NCI-H1048 (cell line): ENCODE measurements around the gene SLC6A11.

Experiments used
- DNase-seq: peaks from one replicate; lab custom pipeline; 2025; lab: John Stamatoyannopoulos, UW

Gene SLC6A11

GRCh38 chr3:10954740-10955139 lies 138.7 kb downstream of the SLC6A11 start:
- DNase-seq, result no peak

- DNase-seq, result no peak
These were observed 139.9 kb downstream of the SLC6A11 start for GRCh38 chr3:10955711-10956453.

- no peak for DNase-seq
These were observed 140.5 kb downstream of the SLC6A11 start for GRCh38 chr3:10956531-10956930.

GRCh38 chr3:10956986-10957385 lies 141.0 kb downstream of the SLC6A11 start:
- DNase-seq, result no peak

GRCh38 chr3:10957976-10958749 lies 142.1 kb downstream of the SLC6A11 start:
- no peak for DNase-seq

GRCh38 chr3:10960255-10960654 lies 144.2 kb downstream of the SLC6A11 start:
- no peak for DNase-seq

- no peak for DNase-seq
These were observed 145.9 kb downstream of the SLC6A11 start for GRCh38 chr3:10961921-10962320.

- DNase-seq, result no peak
These were observed 146.5 kb downstream of the SLC6A11 start for GRCh38 chr3:10962481-10963036.

GRCh38 chr3:10964537-10965167 lies 148.6 kb downstream of the SLC6A11 start:
- DNase-seq, result no peak

- DNase-seq, result no peak
These were observed 152.4 kb downstream of the SLC6A11 start for GRCh38 chr3:10968401-10968800.

- DNase-seq, result no peak
These were observed 154.4 kb downstream of the SLC6A11 start for GRCh38 chr3:10970306-10970960.

- no peak for DNase-seq
These were observed 156.2 kb downstream of the SLC6A11 start for GRCh38 chr3:10972072-10972782.

- no peak for DNase-seq
These were observed 157.1 kb downstream of the SLC6A11 start for GRCh38 chr3:10973046-10973595.

GRCh38 chr3:10974131-10974530 lies 158.1 kb downstream of the SLC6A11 start:
- no peak for DNase-seq

GRCh38 chr3:10974746-10975375 lies 158.8 kb downstream of the SLC6A11 start:
- DNase-seq, result no peak

- no peak for DNase-seq
These were observed 159.7 kb downstream of the SLC6A11 start for GRCh38 chr3:10975695-10976234.

GRCh38 chr3:10976770-10977169 lies 160.7 kb downstream of the SLC6A11 start:
- DNase-seq, result no peak

GRCh38 chr3:10977892-10978510 lies 162.0 kb downstream of the SLC6A11 start:
- no peak for DNase-seq

GRCh38 chr3:10978956-10979355 lies 162.9 kb downstream of the SLC6A11 start:
- DNase-seq, result no peak

GRCh38 chr3:10980312-10980711 lies 164.3 kb downstream of the SLC6A11 start:
- no peak for DNase-seq
